A204.1 (cell line): ENCODE measurements around the gene C1QTNF9B.

Source experiments
- FAIRE-seq: peaks from 2 replicates; lab custom pipeline; 2012; peaks lifted over from hg19 to GRCh38; lab: Jason Lieb, UNC

The C1QTNF9B gene

GRCh38 chr13:23856008-23856750, 41.1 kb downstream of the C1QTNF9B start:
- no peak for FAIRE-seq

- no peak for FAIRE-seq
Observed at GRCh38 chr13:23855360-23855759, 41.9 kb downstream of the C1QTNF9B start.

GRCh38 chr13:23852351-23852750, 45.0 kb downstream of the C1QTNF9B start:
- no peak for FAIRE-seq

- no peak for FAIRE-seq
Observed at GRCh38 chr13:23851106-23851505, 46.2 kb downstream of the C1QTNF9B start.

GRCh38 chr13:23850134-23850533, 47.2 kb downstream of the C1QTNF9B start:
- no peak for FAIRE-seq

GRCh38 chr13:23849670-23850069, 47.6 kb downstream of the C1QTNF9B start:
- no peak for FAIRE-seq

GRCh38 chr13:23848646-23849141, 48.6 kb downstream of the C1QTNF9B start:
- no peak for FAIRE-seq

- no peak for FAIRE-seq
Observed at GRCh38 chr13:23848019-23848418, 49.3 kb downstream of the C1QTNF9B start.

- FAIRE-seq: no peak
Observed at GRCh38 chr13:23847497-23847896, 49.8 kb downstream of the C1QTNF9B start.

GRCh38 chr13:23845105-23845725, 52.1 kb downstream of the C1QTNF9B start:
- FAIRE-seq: no peak

- no peak for FAIRE-seq
Observed at GRCh38 chr13:23844132-23844531, 53.2 kb downstream of the C1QTNF9B start.

- no peak for FAIRE-seq
Observed at GRCh38 chr13:23843436-23843835, 53.9 kb downstream of the C1QTNF9B start.

- no peak for FAIRE-seq
Observed at GRCh38 chr13:23842406-23842805, 54.9 kb downstream of the C1QTNF9B start.
